K562 treated with DMSO at 1 percent for 24 hours (cell line): ENCODE measurements around the gene SERTM1. TPM values are rescaled to one million over a fixed set of nuclear protein-coding genes. Genes with fewer than 3 reads are reported as not detected.

Experiments
- total RNA-seq: library from RNA; unstranded; fragments of 300-600 nt; gene quantifications from 2 replicates; pipeline ENCODE4 v1.2.3, GENCODE V29; 2022; ENCODE audit warnings: low read depth; ENCODE audit not compliant: insufficient read depth

SERTM1 gene
- total RNA-seq, result not detected in 2 replicates

DNA sequence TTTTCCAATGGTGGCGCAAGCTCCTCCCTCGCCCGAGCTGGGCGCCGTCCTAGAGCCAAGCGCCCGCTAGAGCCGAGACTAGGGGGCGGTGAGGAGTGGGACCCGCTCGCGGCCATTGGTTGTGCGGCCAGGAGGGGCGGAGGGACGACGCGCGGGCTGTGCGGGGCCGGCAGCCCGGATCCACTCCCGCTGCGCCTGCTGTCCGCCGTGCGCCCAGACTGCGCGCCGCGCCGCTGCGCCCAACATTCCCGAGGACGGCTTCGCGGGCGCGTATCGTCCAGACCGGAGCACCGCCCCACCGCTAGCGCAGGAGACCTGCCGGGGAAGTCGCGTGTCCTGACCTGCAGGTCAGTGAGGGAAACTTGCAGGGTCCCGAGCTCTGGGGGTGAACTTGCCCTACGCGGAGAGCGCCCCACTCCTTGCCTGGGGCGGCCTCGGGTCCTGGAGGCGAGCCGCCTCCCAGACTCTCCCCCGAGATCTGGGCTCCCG, at the start of gene SERTM1:
Gene SERTM1, plus strand, starts transcription at position 183 of the 489 bp plus-strand sequence. CDS start 21,059 bp downstream, outside the sequence.

Other genes starting within 250 kb of the SERTM1 start
- 0.14 TPM in 1 of 2 replicates, not detected in the other for gene CCNA1, start 241.5 kb upstream of the SERTM1 start, total RNA-seq
- gene RFXAP, start 145.2 kb downstream of the SERTM1 start, total RNA-seq, result 5.2 and 6.1 TPM in 2 replicates
- 0.31 and 0.49 TPM in 2 replicates for gene SMAD9, start 246.2 kb downstream of the SERTM1 start, total RNA-seq